Right hindlimb (tissue), 1 donor: ENCODE results near the gene CCL8.

Experiments
- DNase-seq: peaks from one replicate; pipeline ENCODE4 v3.0.0-alpha.2; 2018

Gene CCL8

GRCh38 chr17:34368196-34368945 lies 49.1 kb downstream of the CCL8 start:
- no peak for DNase-seq

GRCh38 chr17:34368946-34369500 lies 49.8 kb downstream of the CCL8 start:
- no peak for DNase-seq

DNA sequence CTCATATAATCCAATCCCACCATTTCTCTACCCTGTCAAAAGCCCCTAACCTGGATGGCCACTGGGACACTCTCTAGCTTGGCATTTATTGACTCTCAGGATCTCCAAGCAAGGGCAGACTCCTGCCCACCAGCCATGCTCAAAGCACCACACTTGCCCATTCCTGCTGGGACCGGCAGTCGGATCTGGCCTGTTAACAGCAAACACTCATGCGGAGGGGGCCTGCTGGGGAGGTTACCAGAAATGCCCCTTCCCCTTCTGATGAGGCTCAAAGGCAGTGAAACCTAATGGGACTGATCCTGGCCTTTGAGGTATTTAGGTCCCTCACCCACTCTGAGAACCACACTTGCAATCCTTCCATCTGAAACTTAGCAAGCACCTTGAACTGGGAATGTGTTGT lies 50.3 kb downstream of the CCL8 start:
- no peak for DNase-seq

DNA sequence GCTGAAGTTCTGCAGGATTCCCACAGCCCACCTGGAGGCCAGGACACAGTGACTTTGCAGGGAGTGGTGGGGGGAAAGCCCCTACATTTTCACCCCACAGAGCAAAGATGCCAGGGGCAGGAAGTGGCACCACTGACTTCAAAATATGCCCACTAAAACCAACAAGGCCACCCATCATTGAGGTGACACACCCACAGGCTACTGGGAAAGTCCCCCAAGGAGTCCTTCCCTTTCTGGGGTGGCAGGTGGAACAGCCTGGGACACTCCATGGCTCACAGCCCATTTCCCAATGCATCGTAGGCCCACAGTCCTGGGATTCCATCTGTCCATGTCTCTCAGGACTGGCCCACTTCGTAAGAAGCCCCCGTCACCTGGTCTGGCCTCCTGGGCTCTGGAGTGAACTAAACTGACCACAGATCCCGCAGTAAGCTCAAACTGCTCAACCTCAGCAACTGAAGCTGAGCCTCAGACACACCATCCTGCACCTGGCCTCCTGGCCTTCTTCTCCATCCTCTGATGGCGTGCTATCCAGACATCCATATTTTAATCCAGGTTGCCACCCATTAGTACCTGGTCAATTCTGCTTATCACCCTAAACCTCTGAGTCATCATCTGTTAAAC lies 51.3 kb downstream of the CCL8 start:
- no peak for DNase-seq

GRCh38 chr17:34370997-34371395 lies 51.8 kb downstream of the CCL8 start:
- DNase-seq: no peak
